ENCODE measurements around the gene HOXD11.

HOXD11 gene

DNA sequence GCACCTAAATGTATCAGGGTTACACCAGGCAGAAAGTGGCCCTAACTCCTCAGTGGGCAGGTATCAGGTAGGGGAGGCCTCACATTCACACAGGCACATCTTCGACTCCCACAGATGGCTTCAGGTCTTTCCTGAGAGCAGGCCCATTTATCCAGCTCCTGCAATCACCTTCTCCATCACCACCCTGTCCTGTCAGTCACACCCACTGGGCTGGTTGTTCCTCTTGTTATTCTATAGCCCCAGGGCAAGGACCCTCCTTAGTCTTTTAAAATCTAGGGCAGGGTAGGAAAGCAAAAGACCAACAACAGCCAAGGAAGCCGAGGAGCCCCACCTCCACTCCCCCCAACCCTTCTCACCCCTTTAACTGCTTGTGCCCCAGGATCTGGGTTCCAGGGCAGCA is 35.2 kb downstream of the HOXD11 start:
- no peaks in the 10 kb centered on the region for H3K27me3 ChIP-seq (ENCODE audit: insufficient read depth, low read length, poor library complexity)

DNA sequence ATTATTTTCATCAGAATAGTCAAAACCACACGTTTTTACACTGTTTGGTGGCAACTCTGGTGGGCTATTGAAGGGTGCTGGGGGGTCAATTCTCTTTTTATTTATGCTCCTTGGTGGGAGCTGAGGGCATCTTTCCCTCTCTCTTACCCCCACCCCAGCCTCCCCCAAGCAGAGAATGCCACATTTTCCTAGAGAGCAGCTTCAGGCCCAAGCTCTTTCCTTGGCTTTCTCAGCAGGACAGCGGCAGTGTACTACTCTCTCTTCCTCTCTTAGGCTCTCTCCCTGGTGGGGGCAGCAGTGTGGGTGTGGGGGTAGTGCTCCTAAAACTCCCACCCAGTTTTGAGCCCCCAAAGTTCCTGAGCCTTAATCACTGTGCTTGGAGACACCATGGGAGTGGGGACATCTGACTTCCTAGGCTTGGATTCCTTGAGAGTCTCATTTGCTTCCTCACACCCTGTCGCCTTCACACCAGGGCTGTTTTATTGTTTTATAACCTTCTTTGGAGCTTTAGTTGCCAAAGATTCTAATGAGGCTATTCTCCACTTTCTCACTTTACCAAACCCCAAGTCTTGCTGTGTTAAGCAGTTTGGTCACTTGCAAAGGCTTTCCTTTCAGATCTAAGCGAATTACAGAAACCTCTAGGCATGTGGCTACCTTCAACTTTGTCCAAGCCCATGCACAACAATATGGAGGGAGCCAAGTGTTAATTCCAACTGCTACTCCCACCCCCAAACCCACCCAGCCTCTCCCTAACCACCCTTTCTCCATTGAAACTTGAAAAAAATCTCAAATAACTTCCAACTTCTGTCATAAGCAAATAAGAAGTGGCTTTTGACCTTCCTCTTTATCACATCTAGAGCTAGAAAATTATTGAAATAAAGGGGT is 38.2 kb downstream of the HOXD11 start:
- no peak for TF ChIP-seq EZH2 (IDR thresholded peaks at IDR 0.05; ENCODE audit: borderline replicate concordance, low read depth, low read length, severe bottlenecking)
- TF ChIP-seq, protein P1, sequence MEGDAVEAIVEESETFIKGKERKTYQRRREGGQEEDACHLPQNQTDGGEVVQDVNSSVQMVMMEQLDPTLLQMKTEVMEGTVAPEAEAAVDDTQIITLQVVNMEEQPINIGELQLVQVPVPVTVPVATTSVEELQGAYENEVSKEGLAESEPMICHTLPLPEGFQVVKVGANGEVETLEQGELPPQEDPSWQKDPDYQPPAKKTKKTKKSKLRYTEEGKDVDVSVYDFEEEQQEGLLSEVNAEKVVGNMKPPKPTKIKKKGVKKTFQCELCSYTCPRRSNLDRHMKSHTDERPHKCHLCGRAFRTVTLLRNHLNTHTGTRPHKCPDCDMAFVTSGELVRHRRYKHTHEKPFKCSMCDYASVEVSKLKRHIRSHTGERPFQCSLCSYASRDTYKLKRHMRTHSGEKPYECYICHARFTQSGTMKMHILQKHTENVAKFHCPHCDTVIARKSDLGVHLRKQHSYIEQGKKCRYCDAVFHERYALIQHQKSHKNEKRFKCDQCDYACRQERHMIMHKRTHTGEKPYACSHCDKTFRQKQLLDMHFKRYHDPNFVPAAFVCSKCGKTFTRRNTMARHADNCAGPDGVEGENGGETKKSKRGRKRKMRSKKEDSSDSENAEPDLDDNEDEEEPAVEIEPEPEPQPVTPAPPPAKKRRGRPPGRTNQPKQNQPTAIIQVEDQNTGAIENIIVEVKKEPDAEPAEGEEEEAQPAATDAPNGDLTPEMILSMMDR (IDR thresholded peaks at IDR 0.05; ENCODE audit: borderline replicate concordance, extremely low read depth, low read length, poor library complexity, severe bottlenecking): no peak
- H3K4me3 ChIP-seq (ENCODE audit: low read depth in 1 of 2, low read length in 2 of 2): no peak overlapping the region
- no peaks in the 10 kb centered on the region for H4K20me1 ChIP-seq (ENCODE audit: insufficient read depth, low read length)
- no peaks in the 10 kb centered on the region for H3K9me3 ChIP-seq (ENCODE audit: insufficient read depth, low read length, severe bottlenecking)
- no peak overlapping the region for H2AFZ ChIP-seq (ENCODE audit: low read depth, low read length)
- H3K79me2 ChIP-seq (ENCODE audit: insufficient read depth, low read length): no peaks in the 10 kb centered on the region
- peaks cover 8% of the 10 kb centered on the region for H3K4me1 ChIP-seq (ENCODE audit: insufficient read depth, low read length)
- no peak for ATAC-seq (ENCODE audit: insufficient read depth, low read depth)
- no peak overlapping the region for H3K4me2 ChIP-seq (ENCODE audit: insufficient read depth, low read length)
- no peaks in the 10 kb centered on the region for H3K36me3 ChIP-seq (ENCODE audit: insufficient read depth, low read length)
- DNase-seq: no peak
- no peak overlapping the region for H3K27ac ChIP-seq (ENCODE audit: low read length)
- H3K27me3 ChIP-seq (ENCODE audit: insufficient read depth, low read length, poor library complexity): no peaks in the 10 kb centered on the region
- no peak overlapping the region for H3K9ac ChIP-seq (ENCODE audit: low read depth, low read length)

More for the DNA sequence above, 35.2 kb downstream of the HOXD11 start:
- Histone ChIP-seq H3K4me3 (ENCODE audit: low read depth in 1 of 2, low read length in 2 of 2) (no peak overlapping the region), H3K9me3 (ENCODE audit: insufficient read depth, low read length, severe bottlenecking) (no peaks in the 10 kb centered on the region), H4K20me1 (ENCODE audit: insufficient read depth, low read length) (no peaks in the 10 kb centered on the region), H3K4me1 (ENCODE audit: insufficient read depth, low read length) (peaks cover 12% of the 10 kb centered on the region), H3K4me2 (ENCODE audit: insufficient read depth, low read length) (no peak overlapping the region), H2AFZ (ENCODE audit: low read depth, low read length) (no peak overlapping the region), H3K79me2 (ENCODE audit: insufficient read depth, low read length) (no peaks in the 10 kb centered on the region), H3K9ac (ENCODE audit: low read depth, low read length) (no peak overlapping the region), H3K27ac (ENCODE audit: low read length) (no peak overlapping the region), H3K36me3 (ENCODE audit: insufficient read depth, low read length) (no peaks in the 10 kb centered on the region)
- DNase-seq (no peak), ATAC-seq (ENCODE audit: insufficient read depth, low read depth) (no peak)
- TF ChIP-seq, protein P1 (IDR thresholded peaks at IDR 0.05; ENCODE audit: borderline replicate concordance, extremely low read depth, low read length, poor library complexity, severe bottlenecking): no peak
- no peak for TF ChIP-seq EZH2 (IDR thresholded peaks at IDR 0.05; ENCODE audit: borderline replicate concordance, low read depth, low read length, severe bottlenecking)

DNA sequence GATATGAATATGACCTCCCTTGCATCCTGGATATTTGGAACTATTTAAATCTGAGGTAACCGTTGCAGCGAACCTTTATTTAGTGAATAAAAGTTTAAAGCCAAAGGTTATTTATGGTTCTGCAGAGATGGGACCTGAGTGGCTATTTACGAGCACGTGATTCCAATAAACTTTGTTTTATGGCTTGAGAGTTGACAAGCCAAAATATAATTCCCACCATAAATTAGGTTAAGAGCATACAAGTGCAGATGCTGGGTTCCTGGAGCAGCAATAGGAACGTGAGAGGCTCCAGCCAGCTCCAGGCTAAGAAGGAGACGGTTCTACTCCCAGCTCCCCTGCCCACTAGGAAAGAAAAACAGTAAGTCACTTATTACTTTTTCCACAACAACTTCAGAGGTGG is 39.0 kb downstream of the HOXD11 start:
- H3K4me3 ChIP-seq (ENCODE audit: low read depth in 1 of 2, low read length in 2 of 2): no peak overlapping the region
- H4K20me1 ChIP-seq (ENCODE audit: insufficient read depth, low read length): no peaks in the 10 kb centered on the region
- no peak overlapping the region for H2AFZ ChIP-seq (ENCODE audit: low read depth, low read length)
- TF ChIP-seq EZH2 (IDR thresholded peaks at IDR 0.05; ENCODE audit: borderline replicate concordance, low read depth, low read length, severe bottlenecking): no peak
- TF ChIP-seq, protein P1 (IDR thresholded peaks at IDR 0.05; ENCODE audit: borderline replicate concordance, extremely low read depth, low read length, poor library complexity, severe bottlenecking): no peak
- ATAC-seq (ENCODE audit: insufficient read depth, low read depth): no peak
- 0 out of 2 replicates have a peak, but pooled peaks cover under 1% of the 10 kb centered on the region for H3K4me1 ChIP-seq (ENCODE audit: insufficient read depth, low read length)
- H3K79me2 ChIP-seq (ENCODE audit: insufficient read depth, low read length): no peaks in the 10 kb centered on the region
- no peak overlapping the region for H3K9ac ChIP-seq (ENCODE audit: low read depth, low read length)
- H3K4me2 ChIP-seq (ENCODE audit: insufficient read depth, low read length): no peak overlapping the region
- no peaks in the 10 kb centered on the region for H3K9me3 ChIP-seq (ENCODE audit: insufficient read depth, low read length, severe bottlenecking)
- H3K27ac ChIP-seq (ENCODE audit: low read length): no peak overlapping the region
- no peaks in the 10 kb centered on the region for H3K36me3 ChIP-seq (ENCODE audit: insufficient read depth, low read length)
- no peak for DNase-seq
- H3K27me3 ChIP-seq (ENCODE audit: insufficient read depth, low read length, poor library complexity): no peaks in the 10 kb centered on the region

Data from DND-41 (cell line).